ENCODE results near the gene M1AP.

The M1AP gene

GRCh38 chr2:74546004-74546403, 102.1 kb downstream of the M1AP start:
- DNase-seq (ENCODE audit: low read depth in 3 of 3), result no peak

- DNase-seq (ENCODE audit: low read depth in 3 of 3), result no peak
Observed at GRCh38 chr2:74544634-74545033, 103.5 kb downstream of the M1AP start.

GRCh38 chr2:74542978-74543377, 105.2 kb downstream of the M1AP start:
- DNase-seq (ENCODE audit: low read depth in 3 of 3), result no peak

GRCh38 chr2:74540291-74540690, 107.8 kb downstream of the M1AP start:
- no peak for DNase-seq (ENCODE audit: low read depth in 3 of 3)

GRCh38 chr2:74538881-74539339, 109.2 kb downstream of the M1AP start:
- no peak for DNase-seq (ENCODE audit: low read depth in 3 of 3)

GRCh38 chr2:74537140-74537539, 111.0 kb downstream of the M1AP start:
- no peak for DNase-seq (ENCODE audit: low read depth in 3 of 3)

GRCh38 chr2:74536166-74536950, 111.8 kb downstream of the M1AP start:
- DNase-seq (ENCODE audit: low read depth in 3 of 3), result no peak

GRCh38 chr2:74535440-74535965, 112.6 kb downstream of the M1AP start:
- DNase-seq (ENCODE audit: low read depth in 3 of 3), result no peak

GRCh38 chr2:74534411-74534810, 113.7 kb downstream of the M1AP start:
- DNase-seq (ENCODE audit: low read depth in 3 of 3), result no peak

GRCh38 chr2:74533464-74533863, 114.7 kb downstream of the M1AP start:
- DNase-seq (ENCODE audit: low read depth in 3 of 3), result no peak

- DNase-seq (ENCODE audit: low read depth in 3 of 3), result no peak
Observed at GRCh38 chr2:74532222-74532621, 115.9 kb downstream of the M1AP start.

GRCh38 chr2:74531666-74532065, 116.5 kb downstream of the M1AP start:
- no peak for DNase-seq (ENCODE audit: low read depth in 3 of 3)

GRCh38 chr2:74530239-74531187, 117.6 kb downstream of the M1AP start:
- DNase-seq (ENCODE audit: low read depth in 3 of 3), result no peak

GRCh38 chr2:74529357-74530238, 118.5 kb downstream of the M1AP start, which contains the start of the genes AUP1 and HTRA2:
Gene AUP1, minus strand, starts transcription at chr2:74529706. Its CDS starts 77 bp downstream, at chr2:74529629.
Gene HTRA2, plus strand, starts transcription at chr2:74529933. Its CDS starts 74 bp downstream, at chr2:74530007.
- peak; percentile 70 to 78 (median 78) for DNase-seq (ENCODE audit: low read depth in 3 of 3)

GRCh38 chr2:74528600-74529356, 119.4 kb downstream of the M1AP start:
- no peak for DNase-seq (ENCODE audit: low read depth in 3 of 3)

- DNase-seq (ENCODE audit: low read depth in 3 of 3), result no peak
Observed at GRCh38 chr2:74527741-74528140, 120.4 kb downstream of the M1AP start.

GRCh38 chr2:74526649-74527230, 121.4 kb downstream of the M1AP start:
- no peak for DNase-seq (ENCODE audit: low read depth in 3 of 3)

- no peak for DNase-seq (ENCODE audit: low read depth in 3 of 3)
Observed at GRCh38 chr2:74525717-74526648, 122.1 kb downstream of the M1AP start, which contains the start of gene DQX1. Gene DQX1, minus strand, starts transcription at chr2:74526231. Its CDS starts 502 bp downstream, at chr2:74525729.

Measured in stimulated activated CD4-positive, alpha-beta T cell treated with anti-CD3 and anti-CD28 coated beads, TNF-alpha, amount 100 ng/mL, for 4 hours (primary cell).